Kidney (tissue), 14 donors: ENCODE measurements around the gene DYNLL2. TPM values are rescaled to one million over a fixed set of nuclear protein-coding genes. Genes with fewer than 3 reads are reported as not detected.
"Not testable (repeated sequence)": the region's sequence is repeated elsewhere in the genome, so short reads cannot be mapped to it uniquely, and the experiment has no call there.

Experiments
- DNase-seq, 5 donors: peaks; one replicate each; pipeline ENCODE4 v3.0.0-alpha.2; 2013 to 2020
- FAIRE-seq: peaks from 2 replicates; lab custom pipeline; 2012; peaks lifted over from hg19 to GRCh38; lab: Jason Lieb, UNC
- H3K27ac ChIP-seq, 2 donors: one replicate each; pipeline ENCODE4 v1.7.0; 2013; ENCODE audit warnings: low read depth in 2 of 2, low read length in 2 of 2, inconsistent platforms in 1 of 2
- H3K27me3 ChIP-seq: one replicate; pipeline ENCODE4 v1.7.1; 2013; ENCODE audit warnings: low read length, inconsistent platforms; ENCODE audit not compliant: control insufficient read depth, insufficient read depth
- H3K36me3 ChIP-seq, 3 donors: one replicate each; pipeline versions ENCODE4 v1.7.0 to v1.7.1; 2013; ENCODE audit warnings: low read length in 3 of 3, control low read depth in 1 of 3, inconsistent platforms in 1 of 3; ENCODE audit not compliant: insufficient read depth in 3 of 3, control insufficient read depth in 2 of 3
- H3K4me1 ChIP-seq, 3 donors: one replicate each; pipeline versions ENCODE4 v1.7.0 to v1.7.1; 2013; ENCODE audit warnings: low read length in 3 of 3, inconsistent platforms in 1 of 3, low read depth in 1 of 3; ENCODE audit not compliant: control insufficient read depth in 2 of 3, insufficient read depth in 2 of 3
- H3K4me3 ChIP-seq, 3 donors: one replicate each; pipeline versions ENCODE4 v1.7.0 to v1.8.1; 2013; ENCODE audit warnings: low read length in 3 of 3, control low read depth in 1 of 3, inconsistent platforms in 1 of 3
- H3K9ac ChIP-seq, 3 donors: one replicate each; pipeline versions ENCODE4 v1.7.0 to v1.7.1; 2013; ENCODE audit warnings: low read length in 3 of 3, control low read depth in 1 of 3, inconsistent platforms in 1 of 3
- H3K9me3 ChIP-seq, 3 donors: one replicate each; pipeline versions ENCODE4 v1.7.0 to v1.7.1; 2013; ENCODE audit warnings: low read length in 3 of 3, control low read depth in 1 of 3, inconsistent platforms in 1 of 3; ENCODE audit not compliant: control insufficient read depth in 2 of 3, insufficient read depth in 1 of 3
- intact Hi-C: fragments of 100-400 bp; cut with DNase I; formaldehyde crosslinking; loops from one replicate; pipeline ENCODE4 v1.11.1; 2022
- polyA plus RNA-seq: library from polyadenylated mRNA; stranded (reverse); fragments of 350-450 nt; fragmentation: Illumina TruSeq; extraction: RNeasy Lipid Tissue Mini Kit (QIAGEN cat#74804); gene quantifications from one replicate; pipeline ENCODE4 v1.2.3, GENCODE V29; 2014; ENCODE audit warnings: low read depth, low replicate concordance; ENCODE audit not compliant: insufficient read depth
- total RNA-seq: library from RNA; stranded (reverse); fragmentation: NEBNext Ultra II Directional; extraction: Animal tissue kit (Norgen Biotek cat#: 25700); gene quantifications from one replicate; pipeline ENCODE4 v1.2.1, GENCODE V29; 2021
- TF ChIP-seq, protein P1 (sequence below): IDR thresholded peaks from 3 replicates; pipeline ENCODE4 v1.5.1; 2012; ENCODE audit warnings: mild to moderate bottlenecking, moderate library complexity, borderline replicate concordance; ENCODE audit not compliant: insufficient read depth; ENCODE audit errors: extremely low read depth
- donor health status: control.
- donor health status: control.
- donor health status: control.
- donor health status: control.
- donor health status: control.
- donor health status: DM: yes; HTN: yes; CAD: no.
- donor health status: Normal renal cell carcinoma (clear cell type).

Gene DYNLL2
- total and polyA plus RNA-seq, 2 donors from 2014 or later, result 43.2 to 59.7 TPM

DNA sequence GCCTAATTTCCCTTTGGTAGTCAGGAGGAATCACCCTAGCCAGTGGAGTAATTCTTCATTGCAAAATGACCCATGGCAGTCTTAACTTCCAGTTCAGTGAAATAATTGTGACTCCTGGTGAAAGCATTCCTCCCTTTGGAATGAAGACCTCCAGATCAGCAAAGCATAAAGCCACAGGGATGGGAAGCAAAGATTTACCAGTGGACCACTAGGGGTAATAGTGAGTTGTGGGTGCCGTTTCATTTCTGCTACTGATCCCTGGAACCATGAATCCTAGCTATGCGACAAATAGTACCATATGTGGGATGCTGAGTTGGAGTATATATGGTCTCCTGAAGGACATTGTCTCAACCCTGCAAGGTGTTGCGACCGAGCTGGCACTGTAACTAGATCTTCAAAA lies 13.7 kb downstream of the DYNLL2 start:
- Histone ChIP-seq H3K9ac (no peak overlapping the region), H3K27me3 (no peaks in the 10 kb centered on the region), H3K4me1 (no peaks in the 10 kb centered on the region), H3K27ac (no peak overlapping the region), H3K4me3 (no peak overlapping the region), H3K36me3 (peaks cover 4 to 15% (median 6%) of the 10 kb centered on the region in 3 donors), H3K9me3 (no peaks in the 10 kb centered on the region)
- DNase-seq (no peak), FAIRE-seq (no peak)
- intact Hi-C loops, result no loop called here
- TF ChIP-seq, protein P1, sequence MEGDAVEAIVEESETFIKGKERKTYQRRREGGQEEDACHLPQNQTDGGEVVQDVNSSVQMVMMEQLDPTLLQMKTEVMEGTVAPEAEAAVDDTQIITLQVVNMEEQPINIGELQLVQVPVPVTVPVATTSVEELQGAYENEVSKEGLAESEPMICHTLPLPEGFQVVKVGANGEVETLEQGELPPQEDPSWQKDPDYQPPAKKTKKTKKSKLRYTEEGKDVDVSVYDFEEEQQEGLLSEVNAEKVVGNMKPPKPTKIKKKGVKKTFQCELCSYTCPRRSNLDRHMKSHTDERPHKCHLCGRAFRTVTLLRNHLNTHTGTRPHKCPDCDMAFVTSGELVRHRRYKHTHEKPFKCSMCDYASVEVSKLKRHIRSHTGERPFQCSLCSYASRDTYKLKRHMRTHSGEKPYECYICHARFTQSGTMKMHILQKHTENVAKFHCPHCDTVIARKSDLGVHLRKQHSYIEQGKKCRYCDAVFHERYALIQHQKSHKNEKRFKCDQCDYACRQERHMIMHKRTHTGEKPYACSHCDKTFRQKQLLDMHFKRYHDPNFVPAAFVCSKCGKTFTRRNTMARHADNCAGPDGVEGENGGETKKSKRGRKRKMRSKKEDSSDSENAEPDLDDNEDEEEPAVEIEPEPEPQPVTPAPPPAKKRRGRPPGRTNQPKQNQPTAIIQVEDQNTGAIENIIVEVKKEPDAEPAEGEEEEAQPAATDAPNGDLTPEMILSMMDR, result no peak

DNA sequence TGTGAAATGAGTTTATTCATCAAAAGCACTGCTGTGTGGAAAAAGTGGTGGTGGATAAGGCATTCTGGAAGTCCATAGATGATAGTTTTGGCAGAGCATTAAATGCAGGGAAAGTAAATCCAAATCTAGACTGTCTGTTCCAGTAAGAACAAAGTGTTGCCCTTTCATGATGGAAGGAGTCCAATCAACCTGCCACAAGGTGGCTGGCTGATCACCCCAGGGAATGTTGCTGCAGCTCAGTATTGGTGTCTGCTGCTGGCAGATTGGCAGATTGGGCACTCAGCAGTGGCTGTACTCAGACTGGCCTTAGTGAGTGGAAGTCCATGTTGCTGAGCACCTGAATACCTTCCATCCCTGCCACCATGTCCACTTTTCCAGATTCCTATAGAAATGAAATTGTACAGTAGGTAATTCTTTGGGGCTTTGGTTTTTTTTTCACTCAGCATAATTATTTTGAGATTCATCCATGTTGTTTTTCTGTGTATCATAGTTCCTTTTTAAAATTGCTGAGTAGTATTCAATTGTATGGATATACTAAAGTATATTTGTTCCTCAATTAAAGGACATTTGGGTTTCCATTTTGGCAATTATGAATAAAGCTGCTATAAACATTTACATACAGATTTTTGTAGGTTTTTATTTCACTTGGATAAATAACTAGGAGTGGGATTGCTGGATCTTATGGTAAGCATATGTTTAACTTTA lies 14.3 kb downstream of the DYNLL2 start:
- DNase-seq (no peak), FAIRE-seq (no peak)
- no peak overlapping the region for H3K4me3 ChIP-seq
- no peak overlapping the region for H3K9ac ChIP-seq
- H3K36me3 ChIP-seq, result peaks cover 0 to 8% (median under 1%) of the 10 kb centered on the region in 3 donors
- no peaks in the 10 kb centered on the region for H3K9me3 ChIP-seq
- TF ChIP-seq, protein P1, result no peak
- intact Hi-C loops, result no loop called here
- no peak overlapping the region for H3K27ac ChIP-seq
- no peaks in the 10 kb centered on the region for H3K27me3 ChIP-seq
- H3K4me1 ChIP-seq, result no peaks in the 10 kb centered on the region

DNA sequence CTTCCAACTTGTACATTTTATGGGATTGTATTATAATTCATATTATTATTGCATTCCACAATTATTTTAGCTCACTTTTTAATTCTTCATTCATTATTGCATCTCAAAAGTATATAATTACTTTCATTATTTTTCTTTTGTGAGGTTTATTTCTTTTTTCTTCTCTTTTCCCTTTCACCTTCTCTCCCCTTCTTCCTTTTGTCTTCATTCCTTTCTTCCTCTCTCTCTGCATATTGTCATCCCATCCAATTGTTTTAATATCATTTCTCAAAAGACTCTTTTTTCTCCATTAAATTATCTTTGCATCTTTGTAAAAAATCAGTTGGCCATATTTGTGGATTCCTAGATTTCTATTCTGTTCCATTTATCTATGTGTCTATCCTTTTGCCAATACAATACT lies 17.3 kb downstream of the DYNLL2 start:
- no peaks in the 10 kb centered on the region for H3K4me1 ChIP-seq
- H3K27ac ChIP-seq, result no peak overlapping the region
- FAIRE-seq (no peak), DNase-seq (no peak)
- H3K4me3 ChIP-seq, result no peak overlapping the region
- no peak overlapping the region for H3K9ac ChIP-seq
- H3K36me3 ChIP-seq, result no peaks in the 10 kb centered on the region
- no peaks in the 10 kb centered on the region for H3K27me3 ChIP-seq
- TF ChIP-seq, protein P1, result no peak
- intact Hi-C loops, result no loop called here
- H3K9me3 ChIP-seq, result no peaks in the 10 kb centered on the region

DNA sequence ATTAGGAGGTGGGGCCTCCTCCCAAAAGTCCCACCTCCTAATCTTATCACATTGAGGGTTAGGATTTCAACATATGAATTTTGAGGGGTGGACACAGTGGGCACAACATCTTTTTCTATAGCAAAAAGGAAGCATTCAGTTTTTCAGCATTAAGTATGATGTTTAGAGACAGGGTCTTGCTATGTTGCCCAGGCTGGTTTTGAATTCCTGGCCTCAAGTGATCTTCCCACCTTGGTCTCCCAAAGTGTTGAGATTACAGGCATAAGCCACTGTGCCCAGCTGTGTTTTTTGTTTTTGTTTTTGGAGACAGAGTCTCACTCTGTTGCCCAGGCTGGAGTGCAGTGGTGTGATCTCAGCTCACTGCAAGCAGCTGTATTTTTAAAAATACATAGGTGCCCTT lies 18.7 kb downstream of the DYNLL2 start:
- H3K27ac ChIP-seq, H3K36me3 ChIP-seq, H3K27me3 ChIP-seq, H3K9ac ChIP-seq, FAIRE-seq, H3K4me1 ChIP-seq, H3K4me3 ChIP-seq, DNase-seq, intact Hi-C loops, H3K9me3 ChIP-seq: not testable (repeated sequence)
